Measurements from ENCODE around the gene LOXL4. TPM values are rescaled to one million over a fixed set of nuclear protein-coding genes. Genes with fewer than 3 reads are reported as not detected.

LOXL4 gene
- total RNA-seq, 2 experiments from 2014 or later, result not detected

GRCh38 chr10:98303569-98303968, 35.6 kb upstream of the LOXL4 start:
- Mint-ChIP-seq H3K9me3 (peaks cover 2% of the 10 kb centered on the region), H3K27ac (no peak overlapping the region)
- CTCF ChIA-PET, result no interaction called here

DNA sequence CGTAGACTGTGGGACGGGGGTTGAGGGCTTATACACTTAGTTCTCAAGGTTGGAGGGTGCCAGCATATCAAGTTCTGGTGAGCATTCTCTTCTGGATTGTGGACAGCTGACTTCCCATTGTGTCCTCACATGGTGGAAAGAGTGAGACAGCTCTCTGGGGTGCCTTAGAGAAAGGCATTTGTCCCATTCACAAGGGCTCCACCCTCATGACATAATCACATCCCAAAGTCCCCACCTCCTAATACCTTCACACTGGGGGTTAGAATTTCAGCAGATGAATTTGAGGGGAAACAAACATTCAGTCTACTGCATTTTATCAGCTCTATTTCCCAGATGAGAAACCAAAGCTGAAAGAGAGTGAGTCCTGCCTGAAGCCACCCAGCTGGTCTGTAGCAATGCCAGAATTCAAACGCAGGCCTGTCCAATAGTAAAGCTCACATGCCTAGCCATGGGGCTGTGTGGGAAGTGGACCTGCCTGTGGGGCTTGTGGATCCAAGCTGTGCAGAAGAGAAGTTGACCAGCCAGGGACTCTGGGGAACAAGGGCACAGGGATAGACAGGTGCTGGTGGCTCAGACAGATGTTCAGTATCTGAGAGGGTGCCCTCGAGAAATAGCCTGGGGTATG, 34.9 kb upstream of the LOXL4 start:
- Histone ChIP-seq H3K4me1 (ENCODE audit: insufficient read depth, low read length) (no peaks in the 10 kb centered on the region), H3K4me3 (ENCODE audit: low read length) (no peak overlapping the region), H3K27me3 (ENCODE audit: control insufficient read depth in 1 of 2, insufficient read depth in 2 of 2, low read length in 2 of 2) (peaks cover 10 to 12% of the 10 kb centered on the region in 2 experiments), H3K27ac (ENCODE audit: low read depth in 1 of 2, low read length in 2 of 2) (no peak overlapping the region), H3K36me3 (ENCODE audit: insufficient read depth, low read length) (no peaks in the 10 kb centered on the region), H3K9me3 (ENCODE audit: control insufficient read depth in 1 of 2, insufficient read depth in 1 of 2, low read length in 2 of 2) (peaks cover 0 to 3% of the 10 kb centered on the region in 2 experiments)
- POLR2A ChIA-PET, result no interaction called here
- intact Hi-C loops (cut with DNase I, micrococcal nuclease), result no loop called here
- Mint-ChIP-seq H3K4me3 (no peak overlapping the region), H3K27me3 (peaks cover 75% of the 10 kb centered on the region), H3K27ac (no peak overlapping the region), H3K9me3 (peaks cover 2% of the 10 kb centered on the region), H3K4me1 (ENCODE audit: low read depth) (no peaks in the 10 kb centered on the region), H3K36me3 (ENCODE audit: low read depth) (no peaks in the 10 kb centered on the region)
- ATAC-seq (ENCODE audit: poor library complexity), result no peak
- CTCF ChIA-PET, result no interaction called here
- no peak for TF ChIP-seq CTCF (IDR thresholded peaks at IDR 0.05)
- DNase-seq, result no peak

More at GRCh38 chr10:98303569-98303968, 35.6 kb upstream of the LOXL4 start:
- DNase-seq (no peak), ATAC-seq (ENCODE audit: poor library complexity) (no peak)
- intact Hi-C loops (cut with DNase I, micrococcal nuclease), result no loop called here
- Mint-ChIP-seq H3K27me3 (peaks cover 75% of the 10 kb centered on the region), H3K4me1 (ENCODE audit: low read depth) (no peaks in the 10 kb centered on the region), H3K4me3 (no peak overlapping the region), H3K36me3 (ENCODE audit: low read depth) (no peaks in the 10 kb centered on the region)
- peaks cover 15% of the 10 kb centered on the region in 2 experiments for H3K27me3 ChIP-seq (ENCODE audit: control insufficient read depth in 1 of 2, insufficient read depth in 2 of 2, low read length in 2 of 2)
- no peaks in the 10 kb centered on the region for H3K4me1 ChIP-seq (ENCODE audit: insufficient read depth, low read length)
- no peak overlapping the region for H3K4me3 ChIP-seq (ENCODE audit: low read length)
- no peaks in the 10 kb centered on the region for H3K36me3 ChIP-seq (ENCODE audit: insufficient read depth, low read length)
- TF ChIP-seq CTCF (IDR thresholded peaks at IDR 0.05), result no peak
- no peak overlapping the region for H3K27ac ChIP-seq (ENCODE audit: low read depth in 1 of 2, low read length in 2 of 2)
- H3K9me3 ChIP-seq (ENCODE audit: control insufficient read depth in 1 of 2, insufficient read depth in 1 of 2, low read length in 2 of 2), result peaks cover 0 to 4% of the 10 kb centered on the region in 2 experiments
- POLR2A ChIA-PET, result no interaction called here

GRCh38 chr10:98301664-98302319, 33.8 kb upstream of the LOXL4 start:
- peaks cover 0 to 3% of the 10 kb centered on the region in 2 experiments for H3K9me3 ChIP-seq (ENCODE audit: control insufficient read depth in 1 of 2, insufficient read depth in 1 of 2, low read length in 2 of 2)
- H3K27ac ChIP-seq (ENCODE audit: low read depth in 1 of 2, low read length in 2 of 2), result no peak overlapping the region
- H3K4me3 Mint-ChIP-seq, result no peak overlapping the region
- peaks cover 2% of the 10 kb centered on the region for H3K9me3 Mint-ChIP-seq
- no peak overlapping the region for H3K27ac Mint-ChIP-seq
- H3K36me3 Mint-ChIP-seq (ENCODE audit: low read depth), result no peaks in the 10 kb centered on the region
- ATAC-seq (ENCODE audit: poor library complexity) (no peak), DNase-seq (no peak)
- H3K4me1 ChIP-seq (ENCODE audit: insufficient read depth, low read length), result no peaks in the 10 kb centered on the region
- no peak overlapping the region for H3K4me3 ChIP-seq (ENCODE audit: low read length)
- ChIA-PET POLR2A (no interaction called here), CTCF (no interaction called here)
- intact Hi-C loops (cut with DNase I, micrococcal nuclease), result no loop called here
- H3K27me3 ChIP-seq (ENCODE audit: control insufficient read depth in 1 of 2, insufficient read depth in 2 of 2, low read length in 2 of 2), result peaks cover 12 to 15% of the 10 kb centered on the region in 2 experiments
- no peak for TF ChIP-seq CTCF (IDR thresholded peaks at IDR 0.05)
- H3K4me1 Mint-ChIP-seq (ENCODE audit: low read depth), result no peaks in the 10 kb centered on the region
- H3K36me3 ChIP-seq (ENCODE audit: insufficient read depth, low read length), result no peaks in the 10 kb centered on the region
- H3K27me3 Mint-ChIP-seq, result peaks cover 76% of the 10 kb centered on the region
